KG1 (cell line): ENCODE data around the gene INAVA.
"Not testable (repeated sequence)": the region's sequence is repeated elsewhere in the genome, so short reads cannot be mapped to it uniquely, and the experiment has no call there.

Experiments used
- DNase-seq: peaks from one replicate; lab custom pipeline; 2025; lab: John Stamatoyannopoulos, UW

INAVA gene

DNA sequence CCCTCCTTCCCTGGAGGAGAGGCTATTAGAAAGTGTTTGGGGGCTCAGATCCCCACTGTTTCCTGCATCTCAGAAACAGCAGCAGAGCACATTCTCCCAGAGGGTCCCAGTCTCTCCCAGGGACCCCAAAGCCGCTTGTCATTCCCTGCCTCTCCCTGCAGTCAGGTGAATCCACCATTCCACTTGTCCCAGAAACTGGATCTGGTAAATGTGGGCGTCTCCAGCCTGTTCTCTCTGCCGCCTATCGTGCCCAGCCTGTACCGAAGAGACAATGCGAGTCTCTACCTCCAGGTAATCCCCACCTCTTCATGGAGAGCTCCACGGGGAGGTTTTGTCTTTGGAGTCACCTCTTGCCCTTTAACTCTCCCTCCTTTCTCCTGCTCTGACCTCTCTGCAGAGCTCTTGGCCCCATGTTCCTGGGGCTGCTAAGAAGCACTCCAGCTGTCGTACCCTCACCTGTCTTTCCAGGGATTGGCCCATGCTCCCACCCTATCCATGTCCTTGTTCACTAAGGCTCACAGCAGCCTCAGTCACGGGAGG, 26.9 kb downstream of the INAVA start:
- no peak for DNase-seq

DNA sequence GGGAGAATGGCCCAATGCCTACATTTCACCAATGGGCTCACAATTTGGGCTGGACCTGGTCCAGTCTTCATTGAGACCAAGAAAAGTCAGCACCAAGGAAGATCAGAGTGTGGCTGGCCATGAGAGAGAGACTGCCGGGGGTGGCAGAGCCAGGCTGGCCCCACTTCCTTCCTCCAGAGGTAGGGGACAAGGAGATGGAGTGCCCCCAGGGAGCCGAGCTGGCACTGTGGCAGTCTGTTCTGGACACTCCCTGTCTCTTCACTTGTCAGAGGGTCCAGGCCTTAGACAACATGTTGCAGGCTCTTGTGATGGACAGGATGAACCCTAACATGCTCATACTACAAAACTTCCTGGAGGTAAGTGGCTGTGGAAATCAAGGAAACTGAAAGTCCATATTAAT, 27.7 kb downstream of the INAVA start:
- no peak for DNase-seq

DNA sequence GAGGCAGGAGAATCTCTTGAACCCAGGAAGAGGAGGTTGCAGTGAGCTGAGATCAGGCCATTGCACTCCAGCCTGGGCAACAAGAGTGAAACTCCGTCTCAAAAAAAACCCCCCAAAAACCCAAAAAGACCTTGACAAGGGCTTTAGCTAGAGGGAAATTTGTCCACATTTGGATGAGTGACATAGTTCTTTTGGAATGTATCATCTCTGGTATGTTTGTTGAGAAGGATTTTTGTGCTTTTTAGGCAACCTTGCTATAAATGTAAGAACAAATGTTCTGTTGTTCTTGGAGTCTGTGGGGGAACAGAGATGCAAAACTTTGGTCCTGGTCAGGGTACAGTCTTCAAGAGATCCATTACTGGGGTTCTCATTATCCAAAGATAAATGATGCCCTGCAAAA, 28.9 kb downstream of the INAVA start:
- no peak for DNase-seq

DNA sequence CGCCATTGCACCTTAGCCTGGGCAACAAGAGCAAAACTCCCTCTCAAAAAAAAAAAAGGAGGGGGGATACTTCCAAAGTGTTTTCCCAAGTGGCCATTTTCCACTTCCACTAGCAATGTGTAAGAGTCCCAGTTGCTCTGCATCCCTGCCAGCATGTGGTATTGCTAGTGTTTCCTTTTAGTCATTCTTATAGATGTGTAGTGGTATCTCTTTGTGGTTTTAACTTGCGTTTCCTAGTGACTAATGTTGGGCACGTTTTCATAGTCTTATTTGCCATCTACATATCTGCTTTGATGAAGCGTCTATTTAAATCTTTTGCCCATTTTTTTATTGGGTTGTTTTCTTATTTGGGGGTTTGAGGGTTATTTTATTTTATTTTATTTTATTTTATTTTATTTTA, 31.1 kb downstream of the INAVA start:
- no peak for DNase-seq

DNA sequence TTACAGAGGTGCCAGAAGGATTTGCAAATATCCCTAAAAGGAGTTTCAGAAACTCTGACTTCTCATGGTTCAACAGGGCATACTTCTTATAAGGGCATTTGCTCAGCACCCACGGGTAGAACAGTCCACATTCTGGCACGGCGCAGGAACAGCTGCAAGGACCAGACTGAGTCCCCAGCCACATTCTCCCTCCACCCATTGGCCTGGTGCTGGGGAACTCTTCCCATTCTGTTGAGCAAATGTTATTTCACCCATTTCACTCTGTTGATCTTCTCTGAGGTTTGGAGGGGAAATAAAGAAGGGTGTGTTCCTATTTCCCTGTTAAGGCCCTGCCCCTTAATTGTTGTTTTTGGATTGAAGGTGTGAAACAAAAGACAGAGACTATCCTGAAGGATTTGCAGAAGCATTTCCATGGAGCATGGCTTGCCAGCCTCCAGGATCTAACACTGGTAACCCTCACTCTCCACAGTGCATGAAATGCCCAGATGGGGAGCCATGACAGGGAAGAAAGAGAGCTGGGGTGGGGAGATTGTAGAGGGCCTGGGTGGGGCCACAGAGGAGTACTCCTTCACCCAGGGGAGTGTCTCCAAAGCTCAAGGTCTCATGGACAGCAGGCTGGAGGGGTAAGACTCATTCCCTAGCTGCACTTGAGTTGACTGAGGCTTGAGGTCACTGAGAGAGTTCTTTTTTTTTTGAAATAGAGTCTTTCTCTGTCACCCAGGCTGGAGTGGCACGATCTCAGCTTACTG, 35.0 kb downstream of the INAVA start:
- DNase-seq = no peak

DNA sequence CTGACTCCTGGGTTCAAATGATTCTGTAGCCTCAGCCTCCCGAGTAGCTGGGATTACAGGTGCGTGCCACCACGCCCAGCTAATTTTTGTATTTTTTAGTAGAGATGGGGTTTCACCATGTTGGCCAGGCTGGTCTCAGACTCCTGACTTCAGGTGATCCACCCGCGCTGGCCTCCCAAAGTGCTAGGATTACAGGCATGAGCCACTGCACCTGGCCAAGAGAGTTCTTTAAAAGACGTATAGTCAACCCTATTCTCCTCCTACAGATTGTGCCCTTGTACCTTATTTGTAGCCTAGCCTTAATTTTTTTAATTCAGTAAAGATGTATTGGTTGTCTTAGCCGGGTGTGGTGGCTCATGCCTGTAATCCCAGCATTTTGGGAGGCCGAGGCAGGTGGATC, 35.6 kb downstream of the INAVA start:
- not testable (repeated sequence) for DNase-seq

DNA sequence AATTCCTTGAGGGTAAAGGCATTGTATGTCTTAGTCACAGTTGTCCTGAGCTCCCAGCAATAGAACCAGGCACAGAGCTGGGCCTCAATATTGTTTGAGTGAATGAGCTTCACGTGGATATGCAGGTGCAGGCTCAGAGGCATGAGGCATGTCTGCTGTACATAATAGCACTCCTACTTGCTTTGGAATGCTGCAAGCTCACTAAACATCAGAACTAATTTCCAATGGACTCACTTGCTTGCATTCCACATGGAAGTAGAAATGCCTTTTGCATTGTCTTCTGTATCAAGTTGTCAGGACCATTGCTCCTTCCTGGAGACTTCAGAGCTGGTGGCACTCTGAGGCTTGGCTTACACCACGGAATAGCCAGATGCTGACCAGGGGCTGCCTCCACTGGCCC, 37.1 kb downstream of the INAVA start:
- DNase-seq = no peak

DNA sequence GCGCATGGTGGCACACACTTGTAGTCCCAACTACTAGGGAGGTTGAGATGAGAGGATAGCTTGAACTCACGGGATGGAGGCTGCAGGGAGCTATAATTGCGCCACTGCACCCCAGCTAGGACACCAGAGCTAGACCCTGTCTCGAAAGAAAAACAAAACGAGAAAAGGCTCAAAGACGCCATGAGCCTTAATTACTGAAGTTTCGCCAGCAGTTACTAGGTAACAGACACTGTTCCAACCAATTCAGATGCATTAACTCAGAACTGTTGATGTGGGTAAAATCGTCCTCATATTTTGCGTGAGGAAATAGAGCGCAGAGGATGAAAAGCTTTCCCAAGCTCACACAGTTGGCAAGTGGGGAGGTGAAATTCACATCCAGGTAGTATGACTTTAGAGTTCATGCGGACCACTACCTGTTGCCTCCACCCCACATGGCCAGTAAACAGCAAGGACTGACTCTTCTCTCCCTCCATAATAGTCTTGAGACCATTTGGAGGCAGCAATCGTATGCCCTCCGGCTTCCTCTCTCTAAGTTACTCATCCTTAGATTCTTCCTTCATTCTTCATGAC, 40.1 kb downstream of the INAVA start:
- DNase-seq = no peak

DNA sequence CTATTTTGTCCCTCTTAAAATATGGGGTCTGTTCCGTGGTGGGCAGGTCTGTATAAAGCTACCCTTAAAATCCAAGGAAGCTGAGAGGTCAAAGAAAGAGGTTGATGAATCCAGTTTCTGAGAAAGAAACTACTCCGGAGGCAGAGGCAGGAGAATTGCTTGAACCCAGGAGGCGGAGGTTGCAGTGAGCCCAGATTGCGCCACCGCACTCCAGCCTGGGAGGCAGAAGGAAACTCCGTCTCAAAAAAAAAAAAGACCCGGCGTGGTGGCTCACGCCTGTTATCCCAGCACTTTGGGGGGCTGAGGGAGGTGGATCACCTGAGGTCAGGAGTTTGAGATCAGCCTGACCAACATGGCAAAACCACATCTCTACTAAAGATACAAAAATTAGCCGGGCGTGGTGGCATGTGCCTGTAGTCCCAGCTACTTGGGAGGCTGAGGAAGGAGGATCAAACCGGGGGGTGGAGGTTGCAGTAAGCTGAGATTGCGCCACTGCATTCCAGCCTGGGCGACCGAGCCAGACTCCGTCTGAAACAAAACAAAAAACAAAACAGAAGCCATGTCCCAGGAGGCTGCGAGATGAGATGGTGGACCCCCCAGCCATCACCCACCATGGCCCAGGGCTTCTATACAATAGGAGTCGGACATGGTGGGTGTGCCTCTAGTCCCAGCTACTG, 40.7 kb downstream of the INAVA start:
- not testable (repeated sequence) for DNase-seq

DNA sequence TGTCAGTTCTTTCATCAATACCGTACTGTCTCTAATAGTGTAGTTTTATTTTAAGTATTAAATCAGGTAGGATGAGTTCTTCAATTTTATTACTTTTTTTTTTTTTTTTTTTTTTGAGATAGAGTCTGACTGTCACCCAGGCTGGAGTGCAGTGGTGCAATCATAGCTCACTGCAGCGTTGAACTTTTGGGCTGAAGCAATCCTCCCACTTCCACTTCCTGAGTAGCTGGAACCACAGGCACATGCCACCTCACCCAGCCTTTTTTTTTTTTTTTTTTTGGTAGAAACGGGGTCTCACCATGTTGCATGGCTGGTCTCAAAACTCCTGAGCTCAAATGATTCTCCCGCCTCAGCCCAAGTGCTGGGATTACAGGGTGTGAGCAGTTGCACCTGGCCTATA, 44.3 kb downstream of the INAVA start:
- no peak for DNase-seq

DNA sequence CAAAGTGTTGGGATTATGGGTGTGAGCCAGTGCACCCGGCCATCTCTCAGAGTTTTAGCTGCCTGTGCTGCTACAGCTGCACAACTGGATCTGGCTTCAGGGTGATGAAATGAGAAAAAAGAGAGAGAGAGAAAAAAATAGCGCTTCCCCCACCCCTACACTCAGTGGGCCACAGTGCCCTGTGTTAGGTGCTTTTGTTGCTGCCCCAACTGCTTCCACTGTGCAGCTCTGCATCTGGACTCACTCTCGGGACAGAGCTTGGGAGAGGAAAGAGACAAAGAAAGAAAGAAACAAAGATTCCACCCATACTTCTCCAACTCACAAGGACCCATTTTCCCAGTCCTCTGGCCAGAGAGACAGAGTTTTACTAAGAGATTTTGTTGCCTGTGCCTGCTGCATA, 50.4 kb downstream of the INAVA start:
- DNase-seq = no peak

DNA sequence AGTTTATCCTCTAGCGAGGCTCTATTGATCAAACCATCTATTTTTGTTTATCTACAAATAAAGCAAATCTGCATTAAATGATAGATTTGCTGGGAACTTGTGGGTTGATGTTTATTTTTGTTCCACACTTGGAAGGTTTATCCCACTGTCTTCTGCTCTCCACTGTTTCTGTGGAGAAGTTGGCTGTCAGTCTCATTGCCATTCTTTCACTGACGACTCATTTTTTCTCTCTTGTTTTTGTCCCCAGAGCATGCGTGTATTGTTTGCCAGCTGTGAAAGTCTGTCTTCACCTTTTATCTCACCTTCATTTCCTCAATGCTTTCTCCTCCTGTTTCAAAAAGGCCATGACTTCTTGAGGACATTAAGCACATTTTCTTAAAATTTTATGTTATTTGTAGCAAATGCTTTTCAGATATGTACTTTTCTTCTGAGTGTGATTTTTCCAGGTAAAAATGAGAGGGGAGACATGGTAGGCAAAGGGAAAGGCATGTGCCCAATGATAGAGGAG, 52.4 kb downstream of the INAVA start:
- DNase-seq = no peak

DNA sequence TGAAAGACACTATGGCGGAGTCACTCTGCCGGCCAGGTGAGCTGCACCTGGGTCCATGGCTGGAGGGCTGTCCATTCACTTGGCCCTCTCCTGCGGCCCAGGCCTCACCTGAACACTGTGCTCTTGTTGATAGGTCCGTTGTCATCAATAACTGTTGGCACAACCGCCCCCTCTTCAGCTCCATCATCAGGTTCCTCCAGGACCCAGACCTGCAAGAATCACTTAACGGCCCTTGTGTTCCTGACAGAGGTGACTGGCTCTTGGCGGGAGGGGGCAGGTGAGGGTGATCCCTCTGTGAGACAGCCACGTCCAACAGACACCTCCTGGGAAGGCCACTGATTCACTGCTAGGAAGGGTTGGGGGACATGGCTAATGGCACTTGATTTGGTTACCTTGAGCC, 54.9 kb downstream of the INAVA start:
- DNase-seq = no peak

DNA sequence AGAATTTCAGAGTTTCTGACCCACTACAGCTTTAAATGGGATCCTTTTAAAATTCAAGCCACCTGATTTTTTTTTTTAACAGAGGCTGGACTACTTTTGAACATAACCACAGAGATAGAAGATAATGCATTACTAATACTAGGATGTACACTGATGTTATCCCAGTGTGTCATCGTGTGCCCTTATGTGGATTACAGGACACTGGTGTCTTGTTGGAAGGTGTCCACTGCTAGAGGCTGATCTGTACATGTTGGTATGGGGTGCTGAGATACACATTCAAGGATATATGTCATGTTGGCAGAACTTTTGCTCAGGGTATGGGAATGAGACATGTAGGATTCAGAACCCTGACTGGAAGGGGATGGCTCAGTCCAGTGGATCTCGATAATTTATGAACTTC, 56.3 kb downstream of the INAVA start:
- no peak for DNase-seq

DNA sequence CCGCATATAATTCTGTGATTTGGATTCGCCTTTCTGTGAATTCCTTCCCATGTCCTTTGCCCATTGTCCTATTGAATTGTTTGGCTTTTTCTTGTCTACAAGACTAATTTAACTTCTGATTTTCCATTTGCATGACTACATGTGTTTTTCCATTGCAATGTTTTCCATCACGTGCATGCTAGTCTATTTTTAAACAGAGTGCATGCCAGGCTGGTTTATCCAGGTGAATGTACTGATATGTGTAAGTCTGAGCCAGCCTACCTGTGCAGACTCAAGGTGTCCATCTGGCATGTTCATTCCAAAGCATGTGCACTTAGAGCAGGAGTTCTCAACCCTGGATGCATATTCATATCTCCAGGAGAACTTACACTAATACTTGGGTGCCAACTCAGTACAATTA, 59.7 kb downstream of the INAVA start:
- no peak for DNase-seq

DNA sequence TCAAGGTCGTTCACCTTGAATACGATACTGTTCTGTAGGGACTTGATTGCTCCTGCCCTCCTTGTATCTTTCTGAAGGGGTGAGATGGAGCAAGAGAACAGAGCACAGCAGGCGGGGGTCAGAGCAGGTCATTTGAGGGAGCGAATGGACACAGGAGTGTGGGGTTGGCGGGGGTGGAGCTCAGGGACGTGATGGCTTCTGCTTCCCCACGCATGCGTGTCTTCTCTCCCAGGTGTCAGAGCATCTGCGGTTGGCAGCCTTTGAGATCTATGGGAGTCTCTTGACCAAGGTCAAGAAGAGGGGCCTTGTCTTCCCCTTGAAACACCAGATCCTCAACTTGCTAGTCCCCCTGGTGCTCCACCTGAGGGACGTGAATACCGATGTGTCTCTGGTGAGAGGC, 63.9 kb downstream of the INAVA start:
- no peak for DNase-seq

DNA sequence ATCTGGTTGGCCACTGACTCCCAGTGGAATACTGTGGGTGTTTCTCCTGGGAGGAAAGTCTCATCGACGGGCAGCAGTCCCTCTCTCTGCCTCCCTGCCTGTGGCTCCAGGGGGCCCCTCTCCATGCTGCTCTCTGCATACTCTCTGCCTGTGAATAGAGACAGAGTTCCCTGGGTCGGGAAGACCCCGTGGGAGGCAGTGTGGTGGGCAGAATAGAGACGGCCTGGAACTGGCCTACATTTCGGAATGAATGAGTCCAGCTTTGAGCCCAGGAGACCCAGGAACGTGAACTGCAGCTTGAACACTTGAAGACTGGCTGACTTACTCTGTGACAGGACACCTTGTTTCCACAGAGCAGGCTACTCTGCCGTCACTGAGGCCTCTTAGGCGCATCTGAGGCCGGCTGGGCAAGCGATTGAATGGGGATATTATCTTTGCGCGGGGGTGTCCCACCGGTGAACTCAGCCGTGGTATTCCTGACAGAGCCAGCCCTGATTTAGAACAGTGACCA, 64.8 kb downstream of the INAVA start:
- DNase-seq = no peak

DNA sequence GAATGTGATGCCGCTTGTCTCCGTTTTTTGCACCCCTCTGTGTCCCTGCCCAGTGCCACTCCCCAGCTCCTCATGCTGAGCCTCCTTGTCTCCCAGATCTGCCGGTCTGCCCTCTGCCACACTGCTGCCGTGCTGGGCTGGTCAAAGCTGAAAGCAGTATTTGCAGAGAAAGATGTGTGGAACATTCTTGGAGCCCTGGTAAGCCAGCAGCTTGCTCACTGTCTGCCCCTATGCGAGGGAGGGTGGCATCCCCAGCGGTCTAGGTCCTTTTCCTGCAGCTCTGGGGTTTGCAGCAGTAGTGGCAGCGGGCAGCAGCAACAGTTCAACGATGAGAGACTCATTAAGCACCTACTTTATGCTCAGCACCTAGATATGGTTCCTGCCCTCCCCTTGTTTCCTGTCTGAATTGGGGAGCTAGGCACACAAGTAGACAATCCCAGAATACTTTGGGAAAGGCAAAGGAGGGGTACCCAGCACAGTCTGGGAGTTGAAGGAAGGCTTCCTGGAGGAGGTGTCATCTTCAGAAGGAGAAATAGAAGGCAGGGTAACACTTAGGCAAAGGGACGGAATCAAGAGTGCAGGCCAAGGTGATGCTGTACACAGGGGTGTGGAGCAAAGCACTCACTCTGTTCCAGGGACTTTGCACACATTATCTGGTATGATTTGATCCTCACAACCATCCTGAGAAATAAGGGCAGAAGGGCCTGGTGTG, 65.7 kb downstream of the INAVA start:
- no peak for DNase-seq

DNA sequence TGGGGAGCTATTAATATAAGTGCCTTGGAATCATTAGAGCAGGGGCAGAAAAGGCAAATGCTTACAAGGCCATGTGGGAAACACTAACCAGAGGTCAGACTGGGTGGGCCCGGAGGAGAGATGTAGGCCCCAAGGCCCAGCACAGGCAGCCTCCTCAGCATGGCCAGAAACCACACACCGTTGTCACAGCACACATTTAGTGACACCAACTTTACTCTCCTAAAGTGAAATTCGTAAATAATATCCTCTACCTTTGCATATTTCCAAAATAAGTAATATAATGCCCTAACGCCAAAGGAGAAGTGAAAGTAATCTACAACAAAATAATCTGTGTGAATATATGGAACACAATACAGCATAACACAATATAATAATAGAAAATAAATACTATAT, 66.2 kb downstream of the INAVA start:
- no peak for DNase-seq

DNA sequence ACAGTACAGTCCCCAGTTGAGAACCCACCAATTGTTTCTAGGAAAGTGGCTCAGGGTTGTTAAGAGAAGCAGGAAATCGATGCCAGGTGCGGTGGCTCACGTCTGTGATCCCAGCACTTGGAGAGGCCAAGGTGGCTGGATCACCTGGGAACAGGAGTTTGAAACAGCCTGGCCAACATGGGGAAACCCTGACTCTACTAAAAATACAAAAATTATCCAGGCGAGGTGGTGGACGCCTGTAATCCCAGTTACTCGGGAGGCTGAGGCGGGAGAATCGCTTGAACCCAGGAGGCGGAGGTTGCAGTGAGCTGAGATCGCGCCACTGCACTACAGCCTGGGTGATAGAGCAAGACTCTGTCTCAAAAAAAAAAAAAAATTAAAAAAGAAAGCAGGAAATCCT, 67.5 kb downstream of the INAVA start:
- DNase-seq = not testable (repeated sequence)

DNA sequence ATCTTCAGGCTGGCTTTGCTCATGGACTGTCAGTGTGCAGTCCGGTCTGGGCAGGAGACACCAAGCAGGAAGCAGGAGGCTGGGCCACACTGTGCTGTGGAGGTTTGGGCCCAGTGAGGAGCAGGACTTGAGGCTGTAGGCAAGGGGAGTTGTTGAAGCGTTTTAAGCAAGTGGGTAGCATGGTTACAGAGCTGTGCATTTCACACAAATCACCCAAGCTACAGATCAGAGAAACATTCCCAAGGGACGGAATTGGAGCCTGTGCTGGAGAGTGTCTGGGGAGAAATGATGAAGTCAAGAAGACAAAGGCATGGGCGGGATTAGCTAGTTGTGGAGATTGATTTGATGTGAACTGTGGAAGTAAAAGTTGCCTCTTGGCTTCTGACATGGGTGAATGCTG, 67.9 kb downstream of the INAVA start:
- no peak for DNase-seq

DNA sequence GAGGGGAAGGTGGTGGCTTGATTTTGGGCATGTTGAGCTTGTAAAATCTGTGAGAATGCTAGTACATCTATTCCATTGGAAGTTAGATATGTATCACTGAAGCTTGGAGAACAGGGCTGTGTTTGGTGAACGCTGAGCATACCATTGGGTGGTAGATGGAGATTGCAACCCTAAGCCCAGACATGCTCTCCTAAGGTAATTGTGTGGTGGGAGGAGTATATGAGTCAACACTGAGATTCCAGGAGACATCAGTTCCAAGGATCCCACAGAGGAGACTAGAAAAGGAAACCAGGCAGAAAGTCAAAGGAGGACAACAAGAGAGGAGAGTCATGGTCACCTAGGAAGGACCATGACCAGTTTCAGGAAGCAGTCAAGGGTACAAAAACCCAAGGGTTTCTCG, 68.4 kb downstream of the INAVA start:
- no peak for DNase-seq
